Motor neuron (in vitro differentiated cells): ENCODE measurements around the gene CFL2. TPM values are rescaled to one million over a fixed set of nuclear protein-coding genes. Genes with fewer than 3 reads are reported as not detected.
A peak's percentile ranks its signal among the peaks of the same experiment; 100 is the strongest.

ENCODE experiments used
- ATAC-seq, 8 experiments: fragments of 200-7000 bp; cut with Tn5 transposase; replicated peaks in 6 of 8; 2 replicates each; pipeline ENCODE4 v1.8.0; 2021; ENCODE audit warnings: mild to moderate bottlenecking in 8 of 8, moderate library complexity in 8 of 8
- H3K27ac ChIP-seq, 2 donors: fragments of 250-450 bp; sonication (Bioruptor Pico); 2 replicates each; pipeline ENCODE4 v1.9.0; 2021; ENCODE audit warnings: antibody characterized with exemption in 2 of 2, mild to moderate bottlenecking in 2 of 2, moderate library complexity in 1 of 2
- H3K4me1 ChIP-seq, 2 donors: fragments of 250-450 bp; sonication (Bioruptor Pico); replicated peaks in 1 of 2; 2 replicates each; pipeline ENCODE4 v1.6.1; 2021; ENCODE audit warnings: antibody characterized with exemption in 2 of 2, mild to moderate bottlenecking in 2 of 2, moderate library complexity in 1 of 2
- H3K4me3 ChIP-seq, 5 donors: fragments of 250-450 bp; sonication (Bioruptor Pico); 2 replicates each; pipeline ENCODE4 v1.9.0; 2021; ENCODE audit warnings: antibody characterized with exemption in 5 of 5, mild to moderate bottlenecking in 5 of 5, moderate library complexity in 4 of 5
- WGBS, 10 experiments: fragments of 450-650 bp; shearing (Covaris generic); methylation state at CpG; one replicate each; pipeline ENCODE4 v1.0.0; 2022; 5-methylcytosine and 5-hydroxymethylcytosine counted together
- in situ Hi-C, 9 experiments: fragments of 400-800 bp; cut with MboI; loops; one replicate each; pipeline ENCODE4 v1.15.0; 2021; ENCODE audit warnings: low sequenced_read_pairs in 9 of 9, low pct_unique_long_range_greater_than_20kb in 2 of 9; ENCODE audit not compliant: unreplicated experiment in 9 of 9
- total RNA-seq, 8 experiments: library from RNA; unstranded; fragments of 300-600 nt; gene quantifications; 2 replicates each; pipeline versions ENCODE4 v1.2.3 to v1.2.4, GENCODE V29; 2022

The CFL2 gene
- total RNA-seq, 8 experiments from 2014 or later: 18.5 to 63.4 (median 42.7) TPM

- WGBS, 10 experiments: 60 to 100% (median 90%) methylated on average over 1 to 2 of the region's 2 CpGs; no CpG with 5 or more reads in 3 of the 10 experiments
- in situ Hi-C loops: loop anchor here in 1 of 9 experiments (25.0 kb wide), 1 partner anchor 729 kb away; the partner anchor contains the start of gene NFKBIA
- ATAC-seq: peak in 4 of 8 experiments; percentile 30 to 80 (median 42)
- Histone ChIP-seq H3K4me3 (no peak overlapping the region), H3K27ac (no peak overlapping the region), H3K4me1 (peaks cover 5 to 6% of the 10 kb centered on the region in 2 donors)
Observed at GRCh38 chr14:34682787-34683321, 31.5 kb downstream of the CFL2 start.

- Histone ChIP-seq H3K27ac (no peak overlapping the region), H3K4me1 (peaks cover 7 to 9% of the 10 kb centered on the region in 2 donors), H3K4me3 (no peak overlapping the region)
- 49 to 100% (median 89%) methylated on average over 2 to 6 of the region's 8 CpGs for WGBS, 10 experiments
- no peak for ATAC-seq
- in situ Hi-C loops: loop anchor here in 1 of 9 experiments (25.0 kb wide), 1 partner anchor 731 kb away; the partner anchor contains the start of gene NFKBIA
Observed at GRCh38 chr14:34680806-34681479, 33.5 kb downstream of the CFL2 start.

- Histone ChIP-seq H3K4me1 (peaks cover 7 to 9% of the 10 kb centered on the region in 2 donors), H3K27ac (no peak overlapping the region), H3K4me3 (no peak overlapping the region)
- 0 to 100% (median 83%) methylated on average over 1 to 2 of the region's 8 CpGs; no CpG with 5 or more reads in 3 of the 10 experiments for WGBS, 10 experiments
- ATAC-seq: peak in 2 of 8 experiments; percentile 17 to 49
- in situ Hi-C loops: loop anchor here in 3 of 9 experiments (10.0 to 25.0 kb wide), 3 partner anchors 46 to 736 kb away; partner anchors contain the start of gene NFKBIA (in 1 of the 3)
Observed at GRCh38 chr14:34678735-34679134, 35.7 kb downstream of the CFL2 start.

DNA sequence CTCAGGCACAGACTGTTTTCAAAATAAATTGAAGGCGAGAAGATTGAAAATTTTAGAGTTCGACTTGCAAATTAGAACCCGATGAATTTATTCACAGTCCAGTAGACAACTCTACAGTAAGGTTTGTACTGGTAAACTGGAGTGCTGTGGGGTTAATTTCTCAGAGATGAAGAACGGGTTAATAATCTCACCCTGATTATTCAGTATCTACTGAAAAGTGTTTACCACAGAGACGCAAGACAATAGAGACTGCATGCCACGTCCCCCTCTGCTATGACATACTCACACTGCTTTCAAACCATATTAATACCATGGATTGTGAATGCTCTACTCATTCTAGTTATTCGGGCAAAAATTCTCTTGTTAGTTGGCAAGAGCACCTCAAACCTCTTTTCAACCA is 36.1 kb downstream of the CFL2 start:
- peaks cover 7 to 9% of the 10 kb centered on the region in 2 donors for H3K4me1 ChIP-seq
- ATAC-seq: peak; percentile 48 to 75 (median 66)
- in situ Hi-C loops: loop anchor here in 3 of 9 experiments (10.0 to 25.0 kb wide), 3 partner anchors 46 to 736 kb away; partner anchors contain the start of gene NFKBIA (in 1 of the 3)
- 3 to 100% (median 76%) methylated on average over 1 to 6 of the region's 7 CpGs; no CpG with 5 or more reads in 1 of the 10 experiments for WGBS, 10 experiments
- H3K4me3 ChIP-seq: no peak overlapping the region
- no peak overlapping the region for H3K27ac ChIP-seq

- ATAC-seq: no peak
- Histone ChIP-seq H3K4me3 (no peak overlapping the region), H3K4me1 (peaks cover 7 to 9% of the 10 kb centered on the region in 2 donors), H3K27ac (no peak overlapping the region)
- in situ Hi-C loops: loop anchor here in 3 of 9 experiments (10.0 to 25.0 kb wide), 3 partner anchors 48 to 738 kb away; partner anchors contain the start of gene NFKBIA (in 1 of the 3)
- WGBS, 10 experiments: 60 to 100% (median 82%) methylated on average over 1 to 7 of the region's 7 CpGs; no CpG with 5 or more reads in 2 of the 10 experiments
Observed at GRCh38 chr14:34676516-34677211, 37.7 kb downstream of the CFL2 start.

GRCh38 chr14:34673702-34674101 is 40.7 kb downstream of the CFL2 start:
- H3K4me1 ChIP-seq: peaks cover 7 to 9% of the 10 kb centered on the region in 2 donors
- in situ Hi-C loops: loop anchor here in 4 of 9 experiments (10.0 to 25.0 kb wide), 3 partner anchors 51 to 741 kb away; partner anchors contain the start of gene NFKBIA (in 2 of the 4)

GRCh38 chr14:34671716-34672115 is 42.7 kb downstream of the CFL2 start:
- H3K4me3 ChIP-seq: no peak overlapping the region
- in situ Hi-C loops: loop anchor here in 4 of 9 experiments (10.0 to 25.0 kb wide), 3 partner anchors 53 to 743 kb away; partner anchors contain the start of gene NFKBIA (in 2 of the 4)
- 17 to 88% (median 50%) methylated on average over 1 to 5 of the region's 6 CpGs; no CpG with 5 or more reads in 2 of the 10 experiments for WGBS, 10 experiments
- ATAC-seq: no peak
- H3K27ac ChIP-seq: no peak overlapping the region
- H3K4me1 ChIP-seq: no peaks in the 10 kb centered on the region

More at GRCh38 chr14:34673702-34674101, 40.7 kb downstream of the CFL2 start:
- whole genome bisulfite sequencing, 10 experiments: 20 to 100% (median 78%) methylated on average over 1 of the region's 1 CpG; no CpG with 5 or more reads in 2 of the 10 experiments
- H3K27ac ChIP-seq: no peak overlapping the region
- no peak overlapping the region for H3K4me3 ChIP-seq
- ATAC-seq: no peak

GRCh38 chr14:34668111-34668510 is 46.3 kb downstream of the CFL2 start:
- H3K4me3 ChIP-seq: no peak overlapping the region
- ATAC-seq: no peak
- WGBS, 10 experiments: 40 to 83% (median 66%) methylated on average over 1 to 2 of the region's 2 CpGs; no CpG with 5 or more reads in 4 of the 10 experiments
- H3K27ac ChIP-seq: no peak overlapping the region
- no peaks in the 10 kb centered on the region for H3K4me1 ChIP-seq
- in situ Hi-C loops: loop anchor here in 2 of 9 experiments (25.0 kb wide), 1 partner anchor 744 kb away; the partner anchor contains the start of gene NFKBIA (in 2 of the 2)

GRCh38 chr14:34667007-34667406 is 47.4 kb downstream of the CFL2 start:
- Histone ChIP-seq H3K4me1 (no peaks in the 10 kb centered on the region), H3K27ac (no peak overlapping the region), H3K4me3 (no peak overlapping the region)
- WGBS, 10 experiments: 77 to 100% (median 91%) methylated on average over 1 to 6 of the region's 7 CpGs; no CpG with 5 or more reads in 3 of the 10 experiments
- ATAC-seq: no peak
- in situ Hi-C loops: loop anchor here in 2 of 9 experiments (25.0 kb wide), 1 partner anchor 745 kb away; the partner anchor contains the start of gene NFKBIA (in 2 of the 2)

- Histone ChIP-seq H3K27ac (no peak overlapping the region), H3K4me3 (no peak overlapping the region), H3K4me1 (no peaks in the 10 kb centered on the region)
- peak in 2 of 8 experiments; percentile 28 to 31 for ATAC-seq
- 9 to 88% (median 66%) methylated on average over 1 to 2 of the region's 2 CpGs; no CpG with 5 or more reads in 1 of the 10 experiments for WGBS, 10 experiments
- in situ Hi-C loops: loop anchor here in 2 of 9 experiments (25.0 kb wide), 1 partner anchor 746 kb away; the partner anchor contains the start of gene NFKBIA (in 2 of the 2)
Observed at GRCh38 chr14:34665785-34666435, 48.5 kb downstream of the CFL2 start.

- WGBS, 10 experiments: 55 to 100% (median 95%) methylated on average over 2 to 4 of the region's 4 CpGs
- ATAC-seq: peak in 2 of 8 experiments; percentile 43 to 58
Observed at GRCh38 chr14:34662561-34663088, 51.8 kb downstream of the CFL2 start.

More at GRCh38 chr14:34662561-34663088, 51.8 kb downstream of the CFL2 start:
- no peaks in the 10 kb centered on the region for H3K4me1 ChIP-seq
- no peak overlapping the region for H3K27ac ChIP-seq
- H3K4me3 ChIP-seq: no peak overlapping the region
- in situ Hi-C loops: loop anchor here in 2 of 9 experiments (25.0 kb wide), 1 partner anchor 750 kb away; the partner anchor contains the start of gene NFKBIA (in 2 of the 2)
